ENCODE data around the gene PHC3. TPM values are rescaled to one million over a fixed set of nuclear protein-coding genes. Genes with fewer than 3 reads are reported as not detected.

PHC3 gene
- total RNA-seq, 1 donor from 2014 or later = 26.7 TPM

DNA sequence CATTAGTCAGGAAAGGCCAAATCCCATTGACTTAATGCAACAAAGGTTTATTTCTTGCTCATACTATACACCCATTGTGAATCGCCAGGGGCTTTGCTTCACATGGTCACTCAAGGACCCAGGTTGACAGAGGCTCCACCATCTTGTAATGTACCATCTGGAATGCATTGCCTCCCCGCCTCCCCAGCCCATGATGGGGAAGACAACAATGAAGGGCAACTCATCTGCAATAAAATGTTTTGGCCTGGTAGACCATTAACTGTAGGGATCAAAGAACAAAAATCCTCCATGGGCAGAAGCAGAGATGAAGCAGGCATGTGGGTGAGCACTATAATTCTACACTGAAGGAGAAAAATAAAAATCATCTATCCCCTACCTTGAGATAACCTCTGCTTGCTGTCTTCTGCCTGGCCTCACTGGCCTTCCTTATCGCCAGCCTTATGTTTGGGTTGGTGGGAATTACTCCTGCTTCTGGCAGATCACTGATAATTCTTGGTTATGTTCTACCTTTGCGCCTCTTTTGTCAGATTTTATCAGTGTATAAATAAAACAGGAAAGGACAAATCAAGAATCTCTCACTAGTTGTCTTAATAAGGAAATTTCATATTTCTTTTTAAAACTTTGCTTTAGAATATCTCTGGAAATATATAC lies 106.0 kb downstream of the PHC3 start:
- ATAC-seq = no peak

DNA sequence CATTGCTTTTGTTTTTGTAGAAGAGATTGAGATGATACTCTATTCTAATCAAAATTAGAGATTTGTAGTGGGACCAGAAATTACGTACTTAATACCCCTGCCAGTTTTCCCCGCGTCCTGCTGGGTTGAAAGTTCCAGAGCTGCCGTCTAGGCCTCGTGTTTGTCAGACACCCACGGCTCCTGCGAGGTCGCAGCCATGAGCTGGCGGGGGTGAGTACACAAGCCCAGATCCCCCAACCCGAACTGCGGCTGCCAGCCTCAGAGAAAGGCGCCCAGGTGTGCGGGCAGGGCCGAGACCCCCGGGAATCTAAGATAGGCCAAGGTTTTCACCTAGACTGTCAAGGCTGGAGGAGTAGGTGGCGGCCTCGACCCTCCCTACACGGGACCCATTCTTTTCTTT lies 117.4 kb downstream of the PHC3 start:
- ATAC-seq = no peak

DNA sequence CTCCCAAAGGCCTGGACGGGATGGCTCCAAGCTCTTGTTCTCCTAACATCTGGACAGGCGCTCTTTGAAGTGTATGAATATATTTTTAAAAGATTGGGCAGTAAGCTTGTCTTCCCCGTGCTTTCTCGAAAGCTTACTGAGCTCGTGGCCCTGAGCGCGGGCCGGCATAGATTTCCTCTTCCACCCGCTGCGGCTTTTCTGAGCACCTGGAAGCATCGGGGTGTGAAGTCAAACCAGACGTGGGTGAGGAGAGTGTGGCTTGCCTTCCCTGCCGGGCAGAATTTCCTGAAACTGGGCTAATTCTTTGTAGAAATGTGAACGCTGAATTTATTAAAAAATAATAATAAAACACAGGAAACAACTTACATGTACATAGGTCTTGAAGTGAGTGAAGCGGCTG lies 117.8 kb downstream of the PHC3 start:
- no peak for ATAC-seq

DNA sequence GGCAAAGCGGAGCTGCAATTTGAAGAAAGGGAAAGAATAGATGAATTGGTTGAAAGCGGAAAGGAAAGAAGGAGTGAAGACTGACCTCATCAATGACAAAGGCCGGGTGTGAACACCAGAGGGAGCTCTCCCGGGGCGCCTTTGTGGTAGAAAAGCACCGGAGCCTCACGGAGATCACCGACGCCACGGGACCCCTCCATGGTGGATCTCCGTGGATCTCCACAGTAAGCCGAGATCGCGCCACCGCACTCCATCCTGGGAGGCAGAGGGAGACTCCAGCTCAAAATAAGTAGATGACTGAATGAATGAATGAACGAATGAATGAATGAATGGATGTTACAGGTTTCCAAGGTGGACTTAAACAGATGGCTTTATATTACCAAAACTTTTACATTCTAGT lies 118.8 kb downstream of the PHC3 start:
- ATAC-seq = no peak

DNA sequence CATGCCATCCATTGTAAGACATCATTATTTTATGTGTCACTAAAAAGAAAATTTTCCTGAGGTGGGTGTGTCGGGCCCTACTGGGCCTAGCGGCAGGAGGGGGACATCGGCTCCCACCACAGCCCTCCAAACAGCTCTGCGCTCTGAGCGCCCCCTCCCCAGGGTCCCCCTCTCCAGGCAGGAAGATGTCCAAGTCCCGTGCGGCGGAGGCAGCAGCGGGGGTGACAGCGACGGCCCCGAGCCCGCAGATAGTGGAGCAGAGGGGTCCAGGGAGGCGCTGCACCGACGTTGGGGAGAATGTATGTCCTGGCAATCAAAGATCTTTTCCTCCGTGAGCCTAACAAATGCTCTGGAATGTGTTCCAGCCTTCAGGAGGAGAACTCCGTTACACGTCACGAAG lies 119.5 kb downstream of the PHC3 start:
- no peak for ATAC-seq

DNA sequence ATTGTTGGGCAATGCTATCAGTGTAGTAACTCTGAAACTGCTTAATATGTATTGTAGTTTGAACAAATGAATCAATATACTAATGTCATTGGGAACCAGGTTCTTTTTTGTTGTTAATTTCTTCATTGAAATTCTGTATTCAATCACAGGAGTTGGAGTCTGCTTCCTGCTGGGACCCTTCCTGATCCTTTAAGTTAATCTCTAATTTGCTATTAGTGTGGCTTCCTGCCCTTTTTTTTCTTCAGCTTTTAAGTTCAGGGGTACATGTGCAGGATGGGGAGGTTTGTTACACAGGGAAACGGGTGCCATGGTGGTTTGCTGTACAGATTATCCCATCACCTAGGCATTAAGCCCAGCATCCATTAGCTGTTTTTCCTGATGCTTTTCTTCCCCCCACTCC lies 122.1 kb downstream of the PHC3 start:
- ATAC-seq = no peak

DNA sequence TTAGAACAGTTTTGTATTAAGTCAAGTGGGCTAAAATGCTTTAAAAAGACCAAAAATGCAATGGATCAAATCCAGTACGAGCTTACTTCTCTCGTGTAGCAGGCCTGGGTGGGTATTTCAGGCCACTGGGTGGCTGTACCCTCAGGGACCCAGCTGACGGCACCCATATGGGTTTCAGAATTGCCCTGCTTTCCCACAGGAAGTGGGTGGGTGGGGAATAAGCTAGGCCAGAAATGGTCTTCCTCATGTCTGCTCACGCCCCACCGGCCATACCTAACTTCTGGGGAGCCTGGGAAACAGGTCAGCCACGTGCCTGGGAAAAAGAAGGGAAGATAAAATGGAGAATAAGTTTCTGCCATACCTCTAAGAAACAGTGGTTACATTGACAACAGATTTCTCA lies 123.4 kb downstream of the PHC3 start:
- no peak for ATAC-seq

DNA sequence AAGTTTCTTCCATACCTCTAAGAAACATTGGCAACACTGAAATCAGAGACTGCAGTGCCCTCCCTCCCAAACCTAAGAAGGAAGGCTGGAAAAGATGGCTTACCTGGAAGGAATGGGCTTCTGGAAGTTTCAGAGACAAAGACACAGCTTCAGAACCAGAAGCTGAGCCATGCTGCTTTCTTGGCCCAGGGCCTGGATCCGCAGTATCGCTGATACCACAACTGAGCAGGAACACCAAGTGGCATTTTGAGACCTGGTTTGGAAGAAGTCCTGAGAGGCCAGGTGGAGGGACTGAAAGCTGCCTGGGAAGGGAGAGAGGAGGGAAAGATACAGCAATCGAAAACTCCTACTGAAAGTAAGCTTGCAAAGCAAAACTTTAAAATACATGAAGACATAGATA lies 124.0 kb downstream of the PHC3 start:
- ATAC-seq = no peak

DNA sequence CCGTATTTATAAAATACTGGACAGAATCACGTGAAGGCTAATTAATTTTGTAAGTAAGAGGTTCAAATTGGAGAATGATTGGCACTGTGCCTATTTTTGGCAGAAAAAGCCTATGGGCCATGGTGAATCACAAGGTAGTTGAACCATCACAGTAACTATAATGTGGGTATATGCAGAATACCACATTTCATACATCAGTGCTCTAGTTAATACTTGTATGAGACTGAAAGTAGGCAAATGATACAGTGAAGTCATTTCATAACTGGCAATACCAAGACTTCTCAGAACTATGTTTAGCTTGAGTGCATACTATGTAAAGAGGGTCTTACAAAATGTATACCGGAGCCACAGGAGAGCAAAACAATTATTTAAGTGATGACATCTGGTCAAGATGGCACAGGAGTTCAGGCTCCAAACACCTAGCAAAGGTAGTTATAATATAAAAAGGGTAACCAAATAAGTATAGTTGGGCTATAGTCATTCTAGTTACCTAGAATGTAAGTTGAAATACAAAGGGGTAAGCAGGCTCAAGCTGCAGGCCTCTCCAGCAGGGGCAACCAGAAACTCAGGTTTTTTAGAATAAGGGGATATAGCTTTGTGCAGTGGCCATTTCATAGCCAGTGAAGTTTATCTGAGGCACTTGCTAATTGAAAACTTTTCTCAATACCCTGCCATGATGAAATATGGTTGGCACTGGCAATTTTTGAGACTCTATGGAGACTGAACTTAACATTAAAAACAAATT lies 124.7 kb downstream of the PHC3 start:
- no peak for ATAC-seq

DNA sequence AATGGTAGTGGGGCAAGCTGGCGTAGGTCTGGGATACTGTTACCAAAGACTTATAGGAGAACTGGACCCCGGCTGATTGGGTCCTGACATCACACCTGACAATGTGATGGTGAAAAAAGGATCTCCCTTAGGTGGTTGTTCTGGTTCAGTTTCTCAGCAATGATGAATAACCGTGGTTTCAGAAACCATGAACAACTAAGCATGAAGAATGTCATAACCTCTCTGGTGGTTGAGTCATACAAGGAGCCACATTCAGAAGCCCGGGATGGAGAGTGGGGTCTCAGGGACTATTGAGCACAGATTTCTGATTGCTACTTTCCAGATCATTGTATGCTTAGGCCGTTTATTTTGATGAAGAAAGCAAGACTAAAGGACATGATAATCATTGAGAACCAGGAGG lies 126.3 kb downstream of the PHC3 start:
- ATAC-seq = no peak

DNA sequence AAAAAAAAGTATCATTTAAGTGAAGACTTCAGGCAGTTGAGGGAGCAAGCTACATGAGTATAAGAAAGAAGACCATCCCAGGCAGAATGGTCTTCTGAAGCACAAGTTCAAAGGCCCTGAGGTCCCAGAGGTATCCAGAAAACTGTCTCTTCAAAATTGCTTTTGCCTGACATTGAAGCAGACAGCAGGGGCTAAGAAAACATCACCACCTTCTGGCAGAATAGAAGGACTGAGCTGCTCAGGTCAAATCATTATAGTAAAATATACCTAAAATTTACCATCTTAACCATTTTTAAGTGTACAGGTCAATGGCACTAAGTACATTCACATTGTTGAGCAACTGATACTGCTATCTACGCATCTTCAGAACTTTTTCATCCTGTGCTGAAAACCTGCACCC lies 127.3 kb downstream of the PHC3 start:
- ATAC-seq = no peak

DNA sequence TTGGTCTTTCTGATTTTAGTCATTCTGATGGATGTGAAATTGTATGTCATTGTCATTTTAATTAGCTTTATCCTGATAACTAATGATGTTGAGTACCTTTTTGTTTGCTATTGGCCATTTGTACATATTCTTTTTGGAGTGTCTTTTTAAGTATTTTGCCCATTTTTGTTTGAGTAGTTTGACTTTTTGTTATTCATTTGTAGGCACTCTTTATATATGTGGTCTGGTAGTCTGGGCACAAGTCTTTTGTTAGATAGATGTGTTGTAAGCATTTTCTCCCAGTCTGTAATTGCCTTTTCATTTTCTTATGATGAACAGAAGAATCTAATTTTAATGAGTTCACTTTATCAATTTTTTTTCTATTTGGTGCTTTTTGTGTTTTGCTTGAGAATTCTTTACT lies 129.1 kb downstream of the PHC3 start:
- no peak for ATAC-seq

DNA sequence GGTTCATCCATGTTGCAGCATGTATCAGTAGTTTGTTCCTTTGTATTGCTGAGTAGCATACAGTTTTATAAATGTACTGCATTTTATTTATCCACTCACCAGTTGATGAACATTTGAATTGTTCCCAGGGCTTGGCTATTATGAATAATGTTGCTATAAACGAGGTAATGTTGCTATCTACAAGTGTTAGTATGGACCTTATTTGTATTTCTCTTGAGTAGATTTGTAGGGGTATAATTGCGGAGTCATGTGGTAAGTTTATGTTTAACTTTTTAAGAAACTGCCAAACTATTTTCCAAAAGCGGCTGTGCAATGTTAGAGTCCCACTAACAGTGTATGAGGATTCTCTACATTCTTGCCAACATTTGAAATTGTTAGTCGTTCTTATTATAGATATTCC lies 130.8 kb downstream of the PHC3 start:
- no peak for ATAC-seq

DNA sequence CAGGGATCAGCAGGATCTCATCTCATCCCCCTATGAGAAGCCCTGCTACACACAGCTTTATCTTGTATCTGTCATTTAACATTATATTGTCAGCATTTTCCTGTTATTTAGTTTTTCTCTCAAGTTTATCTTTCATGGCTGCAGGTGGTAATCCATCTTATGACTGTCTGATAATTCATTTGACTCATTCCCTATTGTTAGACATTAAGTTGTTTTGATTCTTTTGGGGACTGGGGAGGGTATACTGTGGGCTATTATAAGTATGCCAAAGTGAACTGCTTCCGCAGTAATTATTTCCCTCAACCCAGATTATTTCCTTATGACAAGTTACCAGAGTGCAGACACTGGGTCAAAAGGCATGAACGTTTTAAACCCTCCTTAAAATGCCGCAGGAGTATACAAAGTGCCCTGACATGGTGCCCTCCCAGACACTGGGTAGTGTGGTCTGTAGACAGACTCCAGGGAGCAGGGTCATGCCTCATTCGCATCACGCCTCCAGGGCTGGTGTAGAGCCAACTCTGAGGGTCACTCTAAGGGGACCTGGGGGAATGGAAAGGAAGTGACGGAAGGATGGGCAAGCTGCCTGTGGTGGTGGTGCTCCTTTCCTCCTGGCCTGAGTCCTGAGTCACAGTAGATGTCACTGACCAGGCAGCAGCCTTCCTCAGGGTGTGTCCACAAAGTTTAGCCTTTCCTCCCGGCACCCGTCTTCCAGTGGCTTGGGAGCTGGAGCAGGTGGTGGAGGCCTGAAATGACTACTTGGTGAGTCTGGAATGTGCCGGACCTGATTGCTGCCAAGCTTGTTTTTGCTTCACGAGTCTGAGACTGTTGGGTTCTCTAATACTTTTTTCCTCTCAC lies 132.2 kb downstream of the PHC3 start:
- peak; percentile 52 for ATAC-seq

DNA sequence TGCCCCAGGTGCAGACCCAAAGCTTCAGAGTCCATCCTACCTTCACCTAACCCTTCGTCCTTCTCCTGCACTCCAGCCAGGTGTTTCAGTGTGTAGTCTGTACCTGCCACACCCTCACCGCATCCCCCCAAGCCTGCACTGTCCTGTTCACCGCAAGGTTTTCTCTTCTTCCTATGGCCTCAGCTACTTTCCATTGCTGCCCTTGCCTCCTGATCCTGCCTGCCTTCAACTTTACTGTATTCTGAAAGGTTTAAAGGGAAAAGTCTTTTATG lies 134.5 kb downstream of the PHC3 start:
- no peak for ATAC-seq

DNA sequence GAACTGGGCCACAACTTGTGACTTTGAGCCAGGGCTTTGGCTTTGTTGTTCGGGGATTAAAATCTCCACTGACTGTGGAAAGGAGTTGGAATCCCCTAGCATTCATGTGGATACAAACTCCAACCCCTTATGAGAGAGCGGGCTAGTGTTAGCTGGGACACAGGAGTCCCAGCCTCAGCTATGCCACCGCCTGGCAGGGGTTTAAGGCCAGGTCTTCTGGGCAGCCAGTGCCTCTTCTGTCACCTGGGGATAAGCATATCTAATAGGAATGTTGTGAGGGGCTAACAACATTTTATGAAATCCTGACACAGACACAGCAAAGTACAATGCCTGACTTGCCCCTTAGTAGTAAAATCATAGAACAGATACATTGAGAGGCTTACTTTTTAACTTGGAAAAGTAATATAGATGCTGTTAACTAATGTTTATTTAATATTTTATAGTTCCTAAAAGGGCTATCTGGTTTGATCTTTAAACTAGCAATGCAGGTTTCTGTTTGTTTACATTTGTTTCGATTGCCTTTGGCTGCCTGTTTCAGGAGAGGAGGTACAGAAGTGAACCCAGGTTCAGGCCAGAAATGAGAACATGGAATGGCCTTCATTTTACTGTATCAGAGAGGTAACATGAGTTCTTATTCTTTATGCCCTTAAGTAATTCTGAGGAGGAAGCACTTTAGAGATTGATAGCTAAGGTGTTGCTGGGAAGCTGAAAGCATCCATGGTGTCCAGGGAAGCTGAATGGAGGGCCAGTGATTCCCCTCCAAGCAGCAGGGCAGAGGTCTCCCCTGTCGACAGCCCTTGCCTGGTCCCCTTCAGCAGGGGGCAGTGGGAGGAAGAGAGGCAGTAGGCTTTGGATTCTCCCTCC lies 135.0 kb downstream of the PHC3 start:
- ATAC-seq = no peak

DNA sequence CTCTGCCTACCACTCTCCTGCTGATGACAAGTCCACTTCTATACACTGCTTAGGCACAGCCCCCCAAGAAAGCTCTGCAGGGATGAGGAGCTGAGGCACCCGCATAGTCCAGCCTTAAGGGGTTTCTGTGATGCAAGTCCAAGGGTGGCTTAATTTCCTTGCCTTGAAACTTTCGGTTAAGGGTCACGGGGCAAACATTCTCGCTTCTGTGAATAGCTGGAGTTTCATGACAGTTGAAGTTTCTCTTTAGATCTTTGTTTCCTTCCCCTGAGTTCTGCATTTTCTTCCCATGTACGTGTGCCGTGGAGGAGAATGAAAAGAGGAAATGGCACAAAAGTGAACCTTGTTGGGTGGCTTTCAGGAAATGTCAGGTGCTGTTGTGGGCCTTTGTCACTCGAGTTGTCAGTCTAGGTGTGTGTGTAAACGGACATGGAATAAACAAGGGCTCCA lies 136.7 kb downstream of the PHC3 start:
- ATAC-seq = peak; percentile 31

DNA sequence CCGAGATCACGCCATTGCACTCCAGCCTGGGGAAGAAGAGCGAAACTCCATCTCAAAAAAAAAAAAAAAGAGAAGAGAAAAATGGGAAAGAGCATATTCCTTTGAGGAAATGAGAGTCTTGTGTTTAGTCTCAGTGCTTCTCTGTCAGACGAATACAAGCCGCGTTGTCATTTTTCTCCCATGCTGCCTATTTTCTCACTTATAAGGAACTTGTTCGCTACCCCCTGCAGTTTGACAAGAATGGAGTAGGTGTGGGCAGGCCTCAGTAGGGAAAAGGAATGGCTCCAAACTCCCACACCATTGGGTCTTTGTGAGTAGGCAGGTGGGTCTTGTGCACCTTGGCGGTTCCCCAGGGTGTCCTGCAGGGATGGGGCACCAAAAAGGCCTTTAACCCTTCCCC lies 137.3 kb downstream of the PHC3 start:
- no peak for ATAC-seq

DNA sequence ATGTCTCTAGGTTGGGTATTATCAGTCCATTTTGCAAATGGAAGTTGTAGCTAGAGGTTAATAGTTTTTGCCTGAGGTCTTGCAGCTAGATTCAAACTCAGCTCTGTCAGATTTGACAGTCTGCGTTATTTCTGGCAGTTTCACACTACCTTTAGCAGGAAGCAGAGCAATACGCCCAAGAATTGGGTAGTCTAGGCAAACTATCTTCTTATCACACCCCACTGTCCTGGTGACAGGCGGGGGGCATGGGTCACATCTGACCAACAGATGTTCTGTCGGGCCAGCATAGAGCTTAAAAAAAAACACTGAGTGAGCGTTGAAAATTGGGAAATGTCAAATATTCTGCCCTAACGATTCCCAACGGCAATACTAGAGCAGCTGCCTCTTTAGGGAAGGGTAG lies 138.0 kb downstream of the PHC3 start:
- no peak for ATAC-seq

DNA sequence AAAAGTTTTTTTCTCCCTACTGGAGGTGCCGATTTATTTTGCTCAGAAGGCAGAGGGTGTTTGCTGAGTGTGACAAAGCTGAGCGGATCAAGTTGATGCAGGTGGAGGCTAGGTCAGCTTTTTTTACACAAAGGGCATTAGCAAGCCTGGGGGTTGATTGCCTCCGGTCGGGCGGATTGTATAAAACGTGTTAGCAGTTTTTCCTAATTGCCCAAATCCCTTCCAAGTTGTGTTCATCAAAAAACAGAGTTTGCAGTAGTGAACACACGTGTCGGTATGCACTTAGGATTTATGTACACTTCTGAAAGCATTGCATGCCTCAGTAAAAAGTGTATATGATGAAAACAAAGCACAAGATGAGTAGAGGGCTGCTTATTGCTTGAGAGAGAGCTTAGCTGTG lies 141.1 kb downstream of the PHC3 start:
- no peak for ATAC-seq

DNA sequence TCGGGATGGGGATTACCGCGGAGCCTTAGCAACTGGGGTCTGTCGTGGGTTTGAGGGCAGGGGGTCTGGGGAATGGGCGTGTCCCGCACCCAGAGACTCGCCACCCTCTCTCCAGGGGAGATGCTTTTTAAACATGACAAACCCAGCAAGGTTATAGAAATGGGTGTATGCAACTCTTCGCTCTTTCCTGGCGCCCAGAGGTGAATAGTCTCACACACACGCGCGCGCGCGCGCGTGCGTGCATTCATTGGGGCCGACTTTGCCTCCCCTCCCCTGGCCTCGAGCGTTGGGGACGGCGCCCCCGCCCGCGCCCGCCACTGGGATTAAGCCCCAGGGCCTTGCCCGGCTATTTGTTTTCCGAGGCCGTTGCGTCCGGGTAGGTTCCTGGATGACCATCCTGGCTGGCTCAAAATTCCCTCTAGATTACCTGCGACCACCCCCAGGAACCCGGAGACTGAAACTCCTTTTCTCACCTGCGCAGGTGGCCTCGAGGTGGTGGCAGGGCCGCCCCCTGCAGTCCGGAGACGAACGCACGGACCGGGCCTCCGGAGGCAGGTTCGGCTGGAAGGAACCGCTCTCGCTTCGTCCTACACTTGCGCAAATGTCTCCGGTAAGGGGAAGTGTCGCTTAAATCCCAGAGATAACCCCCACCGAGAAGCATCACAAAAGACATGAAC lies 143.0 kb downstream of the PHC3 start:
- peak; percentile 15 for ATAC-seq

All from esophagus mucosa (tissue), 1 donor.